Ovary (tissue), 9 donors: Measurements from ENCODE around the gene TMSB10. TPM values are rescaled to one million over a fixed set of nuclear protein-coding genes. Genes with fewer than 3 reads are reported as not detected.

ENCODE experiments used
- DNase-seq, 5 donors: peaks; one replicate each; pipeline ENCODE4 v3.0.0-alpha.2; 2019 to 2020
- H3K27ac ChIP-seq, 2 donors: fragments of 200-600 bp; one replicate each; pipeline versions ENCODE4 v1.5.1 to v1.8.0; 2019 to 2022
- H3K27me3 ChIP-seq: fragments of 200-600 bp; one replicate; pipeline ENCODE4 v1.8.0; 2022
- H3K36me3 ChIP-seq: fragments of 200-600 bp; sonication (generic); one replicate; pipeline ENCODE4 v1.5.1; 2019
- H3K4me1 ChIP-seq: one replicate; pipeline ENCODE4 v1.8.1; 2013; ENCODE audit warnings: mild to moderate bottlenecking, moderate library complexity; ENCODE audit not compliant: insufficient read depth
- H3K4me3 ChIP-seq: fragments of 200-600 bp; sonication (generic); one replicate; pipeline ENCODE4 v1.5.1; 2017
- H3K9me3 ChIP-seq, 2 donors: fragments of 200-600 bp in 1 of 2; sonication (generic) in 1 of 2; one replicate each; pipeline versions ENCODE4 v1.5.1 to v1.8.1; 2013 to 2019; ENCODE audit warnings: mild to moderate bottlenecking in 1 of 2, moderate library complexity in 1 of 2
- EP300 ChIP-seq: sonication (generic); formaldehyde crosslinking; IDR thresholded peaks from one replicate; pipeline ENCODE4 v1.6.1; 2017; ENCODE audit warnings: antibody characterized with exemption
- POLR2A ChIP-seq: fragments of 450-650 bp; IDR thresholded peaks from one replicate; pipeline ENCODE4 v1.6.1; 2017; ENCODE audit warnings: antibody characterized with exemption, mild to moderate bottlenecking, moderate library complexity
- WGBS, 3 donors: extraction: QIAGEN DNeasy Blood & Tissue Kit in 1 of 3; methylation state at CpG; one replicate each; pipeline versions ENCODE4 v1.1.5 to v1.1.7; 2013 to 2017; 5-methylcytosine and 5-hydroxymethylcytosine counted together
- intact Hi-C, 4 donors: fragments of 100-400 bp; cut with DNase I; formaldehyde crosslinking; loops; one replicate each; pipeline versions ENCODE4 v1.11.0 to v1.15.1; 2022 to 2023
- polyA plus RNA-seq, 2 donors: library from polyadenylated mRNA; stranded (reverse); fragments of 200-250 nt in 1 of 2; fragments of 350-450 nt in 1 of 2; fragmentation: Illumina TruSeq in 1 of 2; extraction: RNeasy Lipid Tissue Mini Kit (QIAGEN cat#74804) in 1 of 2; gene quantifications; one replicate each; pipeline ENCODE4 v1.2.3, GENCODE V29; 2013 to 2014
- total RNA-seq, 7 donors: library from RNA; depleted of rRNA in 2 of 7; stranded (reverse); fragments of >200 nt in 2 of 7; fragmentation: NEBNext Ultra II Directional in 3 of 7; extraction: Animal tissue kit (Norgen Biotek cat#: 25700) in 3 of 7; gene quantifications; one replicate each; pipeline versions ENCODE4 v1.1.0 to v1.2.4, GENCODE V29; 2016 to 2023
- TF ChIP-seq, protein P1 (sequence below), 3 donors: fragments of 450-650 bp in 2 of 3; fragments of 200-600 bp in 1 of 3; IDR thresholded peaks; one replicate each; pipeline versions ENCODE4 v1.5.1 to v1.8.0; 2016 to 2022; ENCODE audit warnings: antibody characterized with exemption in 3 of 3, mild to moderate bottlenecking in 1 of 3
- donor health status: DM: no; HTN: no; CAD: no; lungs with moderate emphysema.
- donor health status: DM: no; HTN: no; CAD: no.
- donor health status: Bipolar disorder and iron deficiency.
- donor health status: DM: yes; HTN: yes; CAD: no.
- donor health status: DM: no; HTN: no; CAD: no.
- donor health status: DM: yes; HTN: yes; CAD: no.

Gene TMSB10
- total and polyA plus RNA-seq, 9 donors, result 1,247 to 5,558 (median 2,639) TPM

DNA sequence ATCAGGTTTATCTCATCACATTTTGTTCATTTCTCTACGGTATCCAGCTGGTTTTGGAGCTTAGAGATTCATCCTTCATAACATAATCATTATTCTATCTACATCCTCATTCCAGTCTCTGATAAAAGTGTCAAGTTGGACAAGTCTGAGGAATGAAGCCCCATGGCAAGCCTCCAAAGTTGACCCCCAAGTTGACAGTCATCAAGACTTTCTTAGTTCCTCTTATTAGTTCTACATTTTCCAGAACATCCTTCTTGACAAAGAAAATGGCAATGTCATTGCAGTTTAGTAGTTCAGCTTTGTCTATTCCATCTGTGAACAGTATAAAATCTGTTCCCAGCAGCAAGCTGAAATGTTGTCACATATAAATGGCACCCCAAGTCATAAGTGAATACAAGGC is 4.5 kb upstream of the TMSB10 start:
- H3K4me1 ChIP-seq, result peaks cover 11% of the 10 kb centered on the region
- TF ChIP-seq, protein P1, sequence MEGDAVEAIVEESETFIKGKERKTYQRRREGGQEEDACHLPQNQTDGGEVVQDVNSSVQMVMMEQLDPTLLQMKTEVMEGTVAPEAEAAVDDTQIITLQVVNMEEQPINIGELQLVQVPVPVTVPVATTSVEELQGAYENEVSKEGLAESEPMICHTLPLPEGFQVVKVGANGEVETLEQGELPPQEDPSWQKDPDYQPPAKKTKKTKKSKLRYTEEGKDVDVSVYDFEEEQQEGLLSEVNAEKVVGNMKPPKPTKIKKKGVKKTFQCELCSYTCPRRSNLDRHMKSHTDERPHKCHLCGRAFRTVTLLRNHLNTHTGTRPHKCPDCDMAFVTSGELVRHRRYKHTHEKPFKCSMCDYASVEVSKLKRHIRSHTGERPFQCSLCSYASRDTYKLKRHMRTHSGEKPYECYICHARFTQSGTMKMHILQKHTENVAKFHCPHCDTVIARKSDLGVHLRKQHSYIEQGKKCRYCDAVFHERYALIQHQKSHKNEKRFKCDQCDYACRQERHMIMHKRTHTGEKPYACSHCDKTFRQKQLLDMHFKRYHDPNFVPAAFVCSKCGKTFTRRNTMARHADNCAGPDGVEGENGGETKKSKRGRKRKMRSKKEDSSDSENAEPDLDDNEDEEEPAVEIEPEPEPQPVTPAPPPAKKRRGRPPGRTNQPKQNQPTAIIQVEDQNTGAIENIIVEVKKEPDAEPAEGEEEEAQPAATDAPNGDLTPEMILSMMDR (IDR thresholded peaks at IDR 0.05), result no peak
- TF ChIP-seq POLR2A, result no peak
- no peak for TF ChIP-seq EP300
- WGBS, 3 donors, result 89 to 90% (median 90%) methylated on average over 1 of the region's 1 CpG
- H3K9me3 ChIP-seq, result no peaks in the 10 kb centered on the region
- no peak overlapping the region for H3K4me3 ChIP-seq
- no peak for DNase-seq
- intact Hi-C loops, result no loop called here
- H3K27ac ChIP-seq, result no peak overlapping the region
- no peaks in the 10 kb centered on the region for H3K27me3 ChIP-seq
- no peaks in the 10 kb centered on the region for H3K36me3 ChIP-seq

DNA sequence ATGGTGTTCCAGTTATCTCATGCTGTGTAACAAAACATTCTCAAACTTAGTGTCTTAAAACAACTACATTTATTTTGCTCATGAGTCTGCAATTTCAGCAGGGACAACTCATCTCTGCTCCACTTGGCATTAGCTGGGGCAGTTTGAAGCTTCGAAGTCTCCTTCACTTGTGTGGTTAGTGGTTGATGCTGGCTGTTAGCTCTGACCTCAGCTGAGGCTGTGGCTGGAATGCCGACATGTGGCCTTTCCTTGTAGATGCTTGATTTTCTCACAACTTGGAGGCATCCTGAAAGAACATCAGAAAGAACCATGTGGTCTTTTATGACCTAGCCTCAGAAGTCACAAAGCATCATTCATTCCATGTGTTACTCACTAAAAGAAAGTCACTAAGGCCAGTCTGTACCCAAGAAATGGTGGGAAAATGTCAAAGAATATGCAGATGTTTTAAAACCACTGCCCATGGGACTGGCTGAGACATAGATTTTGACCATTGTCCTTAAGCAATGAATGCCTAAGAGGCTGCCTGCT is 3.8 kb upstream of the TMSB10 start:
- DNase-seq, result no peak
- Histone ChIP-seq H3K27ac (no peak overlapping the region), H3K36me3 (no peaks in the 10 kb centered on the region), H3K27me3 (no peaks in the 10 kb centered on the region), H3K9me3 (no peaks in the 10 kb centered on the region), H3K4me3 (no peak overlapping the region), H3K4me1 (peaks cover 9% of the 10 kb centered on the region)
- 54 to 68% (median 58%) methylated on average over 2 of the region's 2 CpGs for WGBS, 3 donors
- no peak for TF ChIP-seq POLR2A
- TF ChIP-seq, protein P1 (IDR thresholded peaks at IDR 0.05), result no peak
- TF ChIP-seq EP300, result no peak
- intact Hi-C loops, result no loop called here

DNA sequence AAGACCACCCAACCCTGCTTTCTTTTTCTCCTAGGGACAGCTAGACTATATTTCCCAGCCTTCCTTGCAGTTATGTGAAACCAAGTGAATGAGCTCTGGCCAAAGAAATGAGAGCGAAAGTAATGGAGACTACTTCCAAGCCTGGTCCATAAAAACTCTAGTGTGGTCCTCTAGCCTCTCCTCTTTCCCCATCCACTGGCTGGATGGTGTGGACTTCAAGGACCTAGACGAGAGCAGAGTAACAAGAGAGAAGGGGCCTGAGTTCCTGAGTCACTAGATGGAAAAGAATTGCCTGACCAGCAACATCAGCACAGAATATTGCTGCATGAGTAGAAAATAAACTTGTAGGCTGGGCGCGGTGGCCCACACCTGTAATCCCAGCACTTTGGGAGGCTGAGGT is 2.9 kb upstream of the TMSB10 start:
- H3K9me3 ChIP-seq, result no peaks in the 10 kb centered on the region
- H3K4me1 ChIP-seq, result peaks cover 11% of the 10 kb centered on the region
- DNase-seq, result no peak
- H3K27ac ChIP-seq, result no peak overlapping the region
- no peak overlapping the region for H3K4me3 ChIP-seq
- no peaks in the 10 kb centered on the region for H3K36me3 ChIP-seq
- intact Hi-C loops, result no loop called here
- H3K27me3 ChIP-seq, result no peaks in the 10 kb centered on the region
- TF ChIP-seq, protein P1 (IDR thresholded peaks at IDR 0.05), result no peak
- TF ChIP-seq EP300 (no peak), POLR2A (no peak)
- WGBS, 3 donors, result 97 to 99% (median 97%) methylated on average over 4 of the region's 4 CpGs

DNA sequence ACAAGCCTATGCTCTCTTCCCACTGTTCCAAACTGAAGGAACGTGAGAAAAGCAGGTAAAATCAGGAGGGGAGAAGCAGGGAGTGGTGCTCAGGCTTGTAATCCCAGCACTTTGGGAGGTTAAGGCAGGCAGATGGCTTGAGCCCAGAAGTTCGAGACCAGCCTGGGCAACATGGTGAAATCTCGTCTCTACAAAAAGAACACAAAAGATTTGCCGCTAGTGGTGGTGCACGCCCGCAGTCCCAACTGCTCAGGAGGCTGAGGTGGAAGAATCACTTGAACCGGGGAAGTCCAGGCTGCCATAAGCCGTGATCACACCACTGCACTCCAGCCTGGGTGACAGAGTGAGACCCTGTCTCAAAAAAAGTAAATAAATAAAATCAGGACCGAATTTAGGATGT is 1.3 kb upstream of the TMSB10 start:
- Histone ChIP-seq H3K4me3 (no peak overlapping the region), H3K4me1 (peaks cover 8% of the 10 kb centered on the region), H3K36me3 (no peaks in the 10 kb centered on the region), H3K27me3 (no peaks in the 10 kb centered on the region), H3K9me3 (no peaks in the 10 kb centered on the region), H3K27ac (peak overlapping the region in 1 of 2 donors; percentile 87)
- TF ChIP-seq, protein P1 (IDR thresholded peaks at IDR 0.05), result no peak
- TF ChIP-seq POLR2A (no peak), EP300 (no peak)
- 55 to 67% (median 61%) methylated on average over 9 of the region's 9 CpGs for WGBS, 3 donors
- no peak for DNase-seq
- intact Hi-C loops, result no loop called here
